ENCODE data around the gene BAZ2B.

BAZ2B gene

GRCh38 chr2:159455330-159455918 is 160.9 kb downstream of the BAZ2B start:
- H3K4me3 ChIP-seq (ENCODE audit: low read length), result no peak overlapping the region
- DNase-seq (ENCODE audit: low read depth), result no peak
- TF ChIP-seq CTCF (IDR thresholded peaks at IDR 0.05; ENCODE audit: insufficient read depth, low read depth, low read length, missing control alignments), result no peak

- DNase-seq (ENCODE audit: low read depth), result peak; percentile 89
- no peak for TF ChIP-seq CTCF (IDR thresholded peaks at IDR 0.05; ENCODE audit: insufficient read depth, low read depth, low read length, missing control alignments)
- no peak overlapping the region for H3K4me3 ChIP-seq (ENCODE audit: low read length)
Measured at GRCh38 chr2:159454185-159454584, 162.2 kb downstream of the BAZ2B start.

GRCh38 chr2:159450180-159450579 is 166.2 kb downstream of the BAZ2B start:
- no peak for DNase-seq (ENCODE audit: low read depth)
- H3K4me3 ChIP-seq (ENCODE audit: low read length), result no peak overlapping the region
- TF ChIP-seq CTCF (IDR thresholded peaks at IDR 0.05; ENCODE audit: insufficient read depth, low read depth, low read length, missing control alignments), result no peak

GRCh38 chr2:159449504-159450124 is 166.7 kb downstream of the BAZ2B start:
- no peak for TF ChIP-seq CTCF (IDR thresholded peaks at IDR 0.05; ENCODE audit: insufficient read depth, low read depth, low read length, missing control alignments)
- no peak overlapping the region for H3K4me3 ChIP-seq (ENCODE audit: low read length)
- DNase-seq (ENCODE audit: low read depth), result no peak

- TF ChIP-seq CTCF (IDR thresholded peaks at IDR 0.05; ENCODE audit: insufficient read depth, low read depth, low read length, missing control alignments), result no peak
- DNase-seq (ENCODE audit: low read depth), result no peak
- H3K4me3 ChIP-seq (ENCODE audit: low read length), result no peak overlapping the region
Measured at GRCh38 chr2:159446817-159447216, 169.5 kb downstream of the BAZ2B start.

GRCh38 chr2:159446201-159446600 is 170.1 kb downstream of the BAZ2B start:
- no peak overlapping the region for H3K4me3 ChIP-seq (ENCODE audit: low read length)
- TF ChIP-seq CTCF (IDR thresholded peaks at IDR 0.05; ENCODE audit: insufficient read depth, low read depth, low read length, missing control alignments), result no peak

GRCh38 chr2:159445307-159445706 is 171.0 kb downstream of the BAZ2B start:
- no peak for DNase-seq (ENCODE audit: low read depth)
- no peak for TF ChIP-seq CTCF (IDR thresholded peaks at IDR 0.05; ENCODE audit: insufficient read depth, low read depth, low read length, missing control alignments)

More at GRCh38 chr2:159446201-159446600, 170.1 kb downstream of the BAZ2B start:
- DNase-seq (ENCODE audit: low read depth), result no peak

More at GRCh38 chr2:159445307-159445706, 171.0 kb downstream of the BAZ2B start:
- no peak overlapping the region for H3K4me3 ChIP-seq (ENCODE audit: low read length)
